ENCODE results near the gene FOXA3. TPM values are rescaled to one million over a fixed set of nuclear protein-coding genes. Genes with fewer than 3 reads are reported as not detected.

FOXA3 gene
- total RNA-seq, 1 donor from 2014 or later, result not detected

DNA sequence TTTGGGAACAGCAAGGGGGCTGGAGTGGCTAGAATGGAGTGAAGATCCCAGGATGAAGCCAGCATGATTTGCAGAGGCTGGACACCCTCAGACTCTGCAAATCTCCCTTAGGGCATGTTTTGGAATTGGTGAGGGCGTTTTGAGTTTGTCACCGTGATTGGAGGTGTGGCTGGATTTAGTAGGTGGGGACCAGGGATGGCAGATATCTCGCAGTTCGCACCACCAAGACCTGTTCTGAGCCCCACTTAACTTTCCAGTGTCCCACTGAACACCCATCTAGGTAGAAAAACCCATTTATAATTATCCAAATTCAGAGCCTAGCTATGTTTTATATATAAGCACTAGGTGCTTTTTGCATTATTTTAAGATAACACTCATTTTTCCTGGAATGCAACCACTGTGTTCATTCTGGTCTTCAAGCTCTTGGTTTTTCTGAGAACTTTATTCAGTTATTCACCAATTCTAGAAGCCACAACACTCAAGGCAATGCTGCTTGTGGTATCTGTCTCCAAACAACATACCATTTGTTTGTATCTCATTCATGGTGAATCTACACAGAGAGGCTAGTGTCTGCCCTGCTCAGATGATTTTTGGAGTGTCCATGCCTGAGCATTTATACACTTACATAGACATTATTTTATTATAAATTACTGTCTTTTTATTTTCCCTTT lies 53.4 kb downstream of the FOXA3 start:
- DNase-seq (ENCODE audit: low read depth, low spot score), result no peak

DNA sequence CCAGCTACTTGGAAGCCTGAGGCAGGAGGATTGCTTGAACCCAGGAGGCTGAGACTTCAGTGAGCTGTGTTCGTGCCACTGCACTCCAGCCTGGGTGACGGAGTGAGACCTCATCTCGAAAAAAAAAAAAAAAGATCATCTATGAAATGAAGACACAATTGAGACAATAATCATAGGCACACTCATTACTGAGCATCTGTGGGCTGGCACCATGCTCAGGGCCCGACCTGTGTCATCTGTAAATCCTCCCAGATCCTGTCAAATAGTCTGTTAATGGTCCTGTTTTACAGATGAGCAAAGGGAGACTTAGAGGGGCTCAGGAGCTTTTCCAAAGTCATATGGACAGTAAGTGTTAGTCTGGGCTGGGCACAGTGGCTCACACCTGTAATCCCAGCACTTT lies 54.6 kb downstream of the FOXA3 start:
- no peak for DNase-seq (ENCODE audit: low read depth, low spot score)

DNA sequence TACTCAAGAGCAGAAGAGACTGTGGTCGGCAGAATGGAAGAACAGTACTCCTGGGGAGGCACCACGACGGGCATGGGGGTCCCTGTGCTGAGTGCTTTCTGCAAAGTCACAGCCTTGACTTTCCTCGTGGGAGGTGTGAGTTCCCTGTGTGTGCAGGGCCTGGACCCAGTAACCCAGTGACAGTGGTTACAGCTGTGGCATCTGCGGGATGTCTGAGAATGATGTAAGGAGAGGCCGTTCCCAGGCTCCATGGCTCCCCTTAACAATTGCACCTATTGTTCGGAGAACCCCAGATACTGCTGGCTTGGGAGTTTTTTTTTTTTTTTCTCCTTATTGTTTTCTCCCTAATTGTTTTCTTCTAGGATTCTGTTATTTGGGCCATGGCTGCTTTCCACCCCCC lies 55.6 kb downstream of the FOXA3 start:
- no peak for DNase-seq (ENCODE audit: low read depth, low spot score)

DNA sequence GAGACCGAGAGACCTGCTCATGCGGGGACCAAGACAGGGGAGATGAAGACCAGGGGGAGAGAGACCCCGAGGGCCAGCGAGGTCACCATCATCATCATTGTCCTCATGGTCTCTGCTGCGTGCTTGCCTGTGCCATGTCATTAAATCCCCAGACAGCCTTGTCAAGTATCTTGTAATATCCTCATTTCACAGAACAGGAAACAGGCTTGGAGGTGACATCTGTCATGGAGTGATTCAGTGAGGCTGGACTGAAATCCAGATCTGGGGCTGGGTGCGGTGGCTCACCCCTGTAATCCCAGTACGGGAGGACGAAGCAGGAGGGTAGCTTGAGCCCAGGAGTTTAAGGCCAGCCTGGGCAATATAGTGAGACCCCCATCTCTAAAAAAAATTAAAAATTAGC lies 56.3 kb downstream of the FOXA3 start:
- no peak for DNase-seq (ENCODE audit: low read depth, low spot score)

DNA sequence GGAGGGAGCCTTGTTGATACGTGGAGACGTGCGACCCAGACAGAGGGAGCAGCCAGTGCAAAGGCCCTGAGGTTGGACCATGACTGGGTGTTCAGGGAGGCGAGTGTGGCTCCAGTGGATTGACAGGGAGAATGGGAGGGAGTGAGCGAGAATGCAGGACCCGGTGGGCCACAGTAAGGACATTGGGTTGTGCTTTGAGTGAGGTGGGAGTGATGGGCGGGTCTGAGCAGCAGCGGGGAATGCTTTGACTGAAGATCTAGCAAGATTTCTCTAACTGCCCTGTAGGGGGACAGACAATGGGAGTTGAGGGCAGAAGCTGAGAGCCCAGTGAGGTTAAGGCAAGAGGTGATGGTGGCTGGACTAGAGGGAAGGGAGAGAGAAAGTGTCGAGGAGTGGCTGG lies 58.2 kb downstream of the FOXA3 start:
- DNase-seq (ENCODE audit: low read depth, low spot score), result no peak

Other genes starting within 250 kb of the FOXA3 start
- 22.2 and 35.6 TPM in 2 replicates for gene EML2, start 224.9 kb upstream of the FOXA3 start, total RNA-seq
- under 0.01 TPM in 1 of 2 replicates, not detected in the other for gene GIPR, start 196.1 kb upstream of the FOXA3 start, total RNA-seq
- 324 and 581 TPM in 2 replicates for gene SNRPD2, start 172.4 kb upstream of the FOXA3 start, total RNA-seq
- gene QPCTL, start 171.7 kb upstream of the FOXA3 start, total RNA-seq, result 18.7 and 23.3 TPM in 2 replicates
- gene FBXO46, start 133.4 kb upstream of the FOXA3 start, total RNA-seq, result 5.3 and 6.5 TPM in 2 replicates
- not detected in 2 replicates for gene MEIOSIN, start 130.9 kb upstream of the FOXA3 start, total RNA-seq
- 3.4 and 5.6 TPM in 2 replicates for gene SIX5, start 95.1 kb upstream of the FOXA3 start, total RNA-seq
- 6.0 and 9.0 TPM in 2 replicates for gene DMPK, start 81.8 kb upstream of the FOXA3 start, total RNA-seq
- 27.2 and 37.3 TPM in 2 replicates for gene DMWD, start 71.5 kb upstream of the FOXA3 start, total RNA-seq
- 0.04 and 0.07 TPM in 2 replicates for gene RSPH6A, start 49.0 kb upstream of the FOXA3 start, total RNA-seq
- 34.1 and 43.3 TPM in 2 replicates for gene SYMPK, start 1.2 kb upstream of the FOXA3 start, total RNA-seq
- gene IRF2BP1, start 21.8 kb downstream of the FOXA3 start, total RNA-seq, result 23.1 and 24.3 TPM in 2 replicates
- 0.79 and 1.4 TPM in 2 replicates for gene MYPOP, start 38.3 kb downstream of the FOXA3 start, total RNA-seq
- gene NANOS2, start 50.5 kb downstream of the FOXA3 start, total RNA-seq, result not detected in 2 replicates
- 3.4 and 4.0 TPM in 2 replicates for gene NOVA2, start 109.5 kb downstream of the FOXA3 start, total RNA-seq
- 7.3 and 9.5 TPM in 2 replicates for gene CCDC61, start 131.1 kb downstream of the FOXA3 start, total RNA-seq
- gene PGLYRP1, start 158.7 kb downstream of the FOXA3 start, total RNA-seq, result not detected in 2 replicates
- gene IGFL4, start 176.7 kb downstream of the FOXA3 start, total RNA-seq, result 0.07 TPM in 1 of 2 replicates, not detected in the other

All from pulmonary artery endothelial cell (primary cell).